GM12878 (cell line): ENCODE data around the gene AGR3. TPM values are rescaled to one million over a fixed set of nuclear protein-coding genes. Genes with fewer than 3 reads are reported as not detected.

Source experiments
- ATAC-seq: fragments of 200-7000 bp; cut with Tn5 transposase; 3 replicates; pipeline ENCODE4 v1.9.1; 2020; ENCODE audit warnings: mild to moderate bottlenecking, moderate library complexity
- BruUV-seq: library from RNA; stranded (reverse); fragments of 400-500 nt; replicated peaks from 2 replicates; lab custom pipeline; 2021; lab: Mats Ljungman, UMichigan
- CTCF ChIA-PET: fragments of 300-600 bp; sonication (Branson Sonifier 250); formaldehyde crosslinking; extraction: SDS; loops from one replicate; lab custom pipeline; 2021; ENCODE audit warnings: inconsistent platforms; lab: Yijun Ruan, JAX
- POLR2A ChIA-PET: fragments of 350-600 bp; formaldehyde crosslinking; extraction: SDS; loops from one replicate; lab custom pipeline; 2021; ENCODE audit warnings: inconsistent platforms; lab: Charles Lee
- RAD21 ChIA-PET: fragments of 300-600 bp; sonication (Branson Sonifier 250); formaldehyde crosslinking; loops from one replicate; lab custom pipeline; 2023; ENCODE audit warnings: antibody characterized with exemption; ENCODE audit not compliant: unreplicated experiment; lab: Charles Lee
- SMC1A ChIA-PET: fragments of 300-600 bp; sonication (Branson Sonifier 250); formaldehyde crosslinking; loops from one replicate; lab custom pipeline; 2023; ENCODE audit not compliant: unreplicated experiment, uncharacterized antibody; lab: Charles Lee
- DNase-seq: peaks from one replicate; pipeline ENCODE4 v3.0.0-alpha.2; 2011; ENCODE audit warnings: low read depth, low spot score
- FAIRE-seq: peaks from 3 replicates; lab custom pipeline; 2011; peaks lifted over from hg19 to GRCh38; lab: Jason Lieb, UNC
- H2AFZ ChIP-seq: 2 replicates; pipeline ENCODE4 v1.6.0; 2011; ENCODE audit warnings: low read depth, low read length, control low read depth; ENCODE audit not compliant: control insufficient read depth
- H3K27ac ChIP-seq: 2 replicates; pipeline ENCODE4 v1.5.1; 2011; ENCODE audit warnings: control low read depth; ENCODE audit not compliant: control insufficient read depth, insufficient read depth
- H3K27me3 ChIP-seq, 2 experiments: replicated peaks in 1 of 2; 2 replicates each; pipeline versions ENCODE4 v1.6.0 to v1.6.1; 2011; ENCODE audit warnings: low read length in 1 of 2; ENCODE audit not compliant: control insufficient read depth in 2 of 2, insufficient read depth in 2 of 2
- H3K36me3 ChIP-seq, 2 experiments: 2 replicates each; pipeline ENCODE4 v1.5.1; 2011; ENCODE audit warnings: low read length in 1 of 2; ENCODE audit not compliant: control insufficient read depth in 2 of 2, insufficient read depth in 2 of 2
- H3K4me1 ChIP-seq: 2 replicates; pipeline ENCODE4 v1.6.1; 2011; ENCODE audit warnings: mild to moderate bottlenecking, low read length, moderate library complexity, mixed read lengths; ENCODE audit not compliant: control insufficient read depth, insufficient read depth
- H3K4me2 ChIP-seq: 2 replicates; pipeline ENCODE4 v1.6.0; 2011; ENCODE audit warnings: control low read depth; ENCODE audit not compliant: control insufficient read depth, insufficient read depth
- H3K4me3 ChIP-seq: fragments of 200-600 bp; sonication (generic); 2 replicates; pipeline ENCODE4 v1.5.1; 2016
- H3K79me2 ChIP-seq: 2 replicates; pipeline ENCODE4 v1.6.0; 2011; ENCODE audit warnings: low read length; ENCODE audit not compliant: control insufficient read depth, insufficient read depth
- H3K9ac ChIP-seq: 2 replicates; pipeline ENCODE4 v1.8.0; 2011; ENCODE audit warnings: low read length, control low read depth, mixed read lengths; ENCODE audit not compliant: control insufficient read depth, insufficient read depth
- H3K9me3 ChIP-seq: replicated peaks from 3 replicates; pipeline ENCODE4 v1.5.1; 2011; ENCODE audit warnings: mild to moderate bottlenecking, low read length; ENCODE audit not compliant: control insufficient read depth, insufficient read depth
- H4K20me1 ChIP-seq: 2 replicates; pipeline ENCODE4 v1.6.0; 2011; ENCODE audit not compliant: control insufficient read depth, insufficient read depth
- ATF3 ChIP-seq: IDR thresholded peaks from 2 replicates; pipeline ENCODE4 v1.6.1; 2011; ENCODE audit warnings: low read depth, mild to moderate bottlenecking, low read length, moderate library complexity, borderline replicate concordance; ENCODE audit errors: extremely low read depth
- CREM ChIP-seq: IDR thresholded peaks from 2 replicates; pipeline ENCODE4 v1.6.1; 2014; ENCODE audit warnings: antibody characterized with exemption, low read depth
- ESRRA ChIP-seq: IDR thresholded peaks from 2 replicates; pipeline ENCODE4 v1.6.1; 2012; ENCODE audit warnings: mild to moderate bottlenecking, low read length, improper control_type of control experiment
- HCFC1 ChIP-seq: fragments of 150-350 bp; IDR thresholded peaks from 2 replicates; pipeline ENCODE4 v1.6.1; 2014; ENCODE audit warnings: low read length
- HDGF ChIP-seq: fragments of 450-650 bp; IDR thresholded peaks from 2 replicates; pipeline ENCODE4 v1.6.1; 2016; ENCODE audit warnings: antibody characterized with exemption
- HSF1 ChIP-seq: fragments of 150-350 bp; IDR thresholded peaks from 2 replicates; pipeline ENCODE4 v1.6.1; 2014; ENCODE audit warnings: mild to moderate bottlenecking, low read depth, low read length
- MTA3 ChIP-seq: IDR thresholded peaks from 2 replicates; pipeline ENCODE4 v1.6.1; 2012; ENCODE audit warnings: low read length, inconsistent platforms, borderline replicate concordance
- MYB ChIP-seq: fragments of 150-350 bp; IDR thresholded peaks from 2 replicates; pipeline ENCODE4 v1.6.1; 2014; ENCODE audit warnings: mild to moderate bottlenecking, low read depth, low read length, borderline replicate concordance
- NR2C1 ChIP-seq: fragments of 450-650 bp; IDR thresholded peaks from 2 replicates; pipeline ENCODE4 v1.6.1; 2017; ENCODE audit warnings: antibody characterized with exemption, mild to moderate bottlenecking, moderate library complexity
- NR2C2 ChIP-seq: IDR thresholded peaks from 2 replicates; pipeline ENCODE4 v1.6.1; 2011; ENCODE audit warnings: borderline replicate concordance, low read depth; ENCODE audit not compliant: control insufficient read depth, insufficient read length
- POLR2AphosphoS5 ChIP-seq: IDR thresholded peaks from 2 replicates; pipeline ENCODE4 v1.6.1; 2011; ENCODE audit warnings: mild to moderate bottlenecking, low read length, inconsistent platforms
- POU2F2 ChIP-seq: IDR thresholded peaks from 3 replicates; pipeline ENCODE4 v1.6.1; 2011; ENCODE audit warnings: low read depth, mild to moderate bottlenecking, low read length, borderline replicate concordance
- RB1 ChIP-seq: fragments of 450-650 bp; formaldehyde crosslinking; IDR thresholded peaks from 2 replicates; pipeline ENCODE4 v1.6.1; 2017; ENCODE audit warnings: mild to moderate bottlenecking, borderline replicate concordance
- RBBP5 ChIP-seq: fragments of 200-600 bp; sonication (generic); conservative IDR thresholded peaks from 2 replicates; pipeline ENCODE4 v1.6.1; 2016
- RELB ChIP-seq: fragments of 450-650 bp; IDR thresholded peaks from 2 replicates; pipeline ENCODE4 v1.6.1; 2017; ENCODE audit warnings: low read depth, mild to moderate bottlenecking, moderate library complexity
- SMAD5 ChIP-seq: IDR thresholded peaks from 2 replicates; pipeline ENCODE4 v1.6.1; 2016; ENCODE audit warnings: antibody characterized with exemption, low read depth
- TCF3 ChIP-seq: IDR thresholded peaks from 2 replicates; pipeline ENCODE4 v1.6.1; 2012; ENCODE audit warnings: low read depth, mild to moderate bottlenecking, low read length, borderline replicate concordance; ENCODE audit not compliant: insufficient read depth
- ZNF687 ChIP-seq: fragments of 450-650 bp; IDR thresholded peaks from 2 replicates; pipeline ENCODE4 v1.6.1; 2017; ENCODE audit warnings: mild to moderate bottlenecking, moderate library complexity
- ZSCAN29 ChIP-seq: fragments of 450-650 bp; IDR thresholded peaks from 2 replicates; pipeline ENCODE4 v1.6.1; 2017; ENCODE audit warnings: mild to moderate bottlenecking, moderate library complexity
- ZZZ3 ChIP-seq: IDR thresholded peaks from 2 replicates; pipeline ENCODE4 v1.6.1; 2011; ENCODE audit warnings: low read depth; ENCODE audit not compliant: control insufficient read depth, insufficient read length
- WGBS: methylation state at CpG from one replicate; pipeline ENCODE4 v1.1.6; 2016; ENCODE audit warnings: low lambda C conversion rate; ENCODE audit not compliant: insufficient replicate concordance, insufficient coverage; ENCODE audit errors: missing lambda C conversion rate; 5-methylcytosine and 5-hydroxymethylcytosine counted together
- in situ Hi-C: fragments of 300-500 bp; cut with MboI; formaldehyde crosslinking; loops from 9 replicates; pipeline ENCODE4 v1.14.3; 2018; ENCODE audit warnings: mixed read lengths
- intact Hi-C: fragments of 100-400 bp; cut with micrococcal nuclease; formaldehyde crosslinking; loops from one replicate; pipeline ENCODE4 v1.14.2; 2022; ENCODE audit not compliant: unreplicated experiment
- polyA plus RNA-seq, 11 experiments: library from polyadenylated mRNA; depleted of rRNA in 4 of 11; unstranded in 6 of 11; stranded (reverse) in 5 of 11; fragments of >200 nt; fragmentation: Nextera tagmentation in 4 of 11; fragmentation: Illumina TruSeq in 1 of 11; extraction: Ambion mirVana in 4 of 11; extraction: Trizol in 1 of 11; gene quantifications; 1 replicate in 1 of 11; 2 replicates in 10 of 11; pipeline versions ENCODE4 v1.2.1 to v1.2.3, GENCODE V29; 2011 to 2016; ENCODE audit warnings: inconsistent platforms in 2 of 11, missing spikeins in 2 of 11, low read depth in 1 of 11
- total RNA-seq, 4 experiments: library from RNA; depleted of rRNA in 3 of 4; stranded (reverse); fragments of >200 nt in 3 of 4; fragmentation: Illumina TruSeq in 1 of 4; extraction: Trizol in 1 of 4; gene quantifications; 2 replicates each; pipeline versions ENCODE4 v1.2.1 to v1.2.3, GENCODE V29; 2013 to 2021

The AGR3 gene
- total and polyA plus RNA-seq, 10 of the 15 experiments (the other 5 are each of a cell fraction or from before 2014, with no cell fraction given), result not detected

- 63% methylated on average over 4 of the region's 4 CpGs for WGBS
- no peak for FAIRE-seq
- no TSS peak for BruUV-seq
- DNase-seq, result no peak
- no peak for ATAC-seq
- intact Hi-C loops (no loop called here), in situ Hi-C loops (no loop called here)
- Histone ChIP-seq H4K20me1 (no peaks in the 10 kb centered on the region), H3K4me3 (no peak overlapping the region), H3K4me1 (peaks cover 5% of the 10 kb centered on the region), H3K27me3 (no peaks in the 10 kb centered on the region), H3K9me3 (no peaks in the 10 kb centered on the region)
- ChIA-PET RAD21 (no interaction called here), SMC1A (interaction anchor here (3.1 kb wide), 1 partner anchor 11 kb away, joined by 11 read pairs; no protein-coding TSS in a partner anchor), POLR2A (no interaction called here)
- no peak for TF ChIP-seq ZSCAN29
- no peak for TF ChIP-seq HCFC1
- no peak for TF ChIP-seq HDGF
- no peak for TF ChIP-seq ZZZ3
- no peak for TF ChIP-seq NR2C2
- no peak for TF ChIP-seq MYB
- no peak for TF ChIP-seq RELB
- TF ChIP-seq POLR2AphosphoS5, result no peak
- TF ChIP-seq SMAD5, result no peak
- TF ChIP-seq ATF3, result no peak
- no peak for TF ChIP-seq ZNF687
- no peak for TF ChIP-seq NR2C1
- no peak for TF ChIP-seq RBBP5
- TF ChIP-seq HSF1, result no peak
- TF ChIP-seq TCF3, result no peak
- TF ChIP-seq POU2F2, result no peak
- no peak for TF ChIP-seq CREM
- TF ChIP-seq RB1, result no peak
- TF ChIP-seq ESRRA, result no peak
- no peak for TF ChIP-seq MTA3
- TF ChIP-seq, all 136 proteins: peak for 0
- no peak overlapping the region for H2AFZ ChIP-seq
- H3K36me3 ChIP-seq, result no peaks in the 10 kb centered on the region
- no peak overlapping the region for H3K9ac ChIP-seq
- CTCF ChIA-PET, result interaction anchor here (3.5 kb wide), 1 partner anchor 13 kb away, joined by 21 read pairs; no protein-coding TSS in a partner anchor
- no peaks in the 10 kb centered on the region for H3K79me2 ChIP-seq
- H3K27ac ChIP-seq, result no peak overlapping the region
- no peak overlapping the region for H3K4me2 ChIP-seq
These were observed 49.2 kb upstream of the AGR3 start for GRCh38 chr7:16930946-16931345.
